ENCODE data around the gene SUPT5H.

GRCh38 chr19:39517432-39517831 lies 72.0 kb downstream of the SUPT5H start:
- no peak for TF ChIP-seq CTCF (IDR thresholded peaks at IDR 0.05)
- TF ChIP-seq EZH2 (IDR thresholded peaks at IDR 0.05): no peak
- TF ChIP-seq EZH2phosphoT487 (IDR thresholded peaks at IDR 0.05): no peak

Measured in neural progenitor cell (in vitro differentiated cells).